Measurements from ENCODE around the gene MFAP4. TPM values are rescaled to one million over a fixed set of nuclear protein-coding genes. Genes with fewer than 3 reads are reported as not detected.

Gene MFAP4
- total RNA-seq, 1 experiment from 2014 or later, result 1.5 TPM

DNA sequence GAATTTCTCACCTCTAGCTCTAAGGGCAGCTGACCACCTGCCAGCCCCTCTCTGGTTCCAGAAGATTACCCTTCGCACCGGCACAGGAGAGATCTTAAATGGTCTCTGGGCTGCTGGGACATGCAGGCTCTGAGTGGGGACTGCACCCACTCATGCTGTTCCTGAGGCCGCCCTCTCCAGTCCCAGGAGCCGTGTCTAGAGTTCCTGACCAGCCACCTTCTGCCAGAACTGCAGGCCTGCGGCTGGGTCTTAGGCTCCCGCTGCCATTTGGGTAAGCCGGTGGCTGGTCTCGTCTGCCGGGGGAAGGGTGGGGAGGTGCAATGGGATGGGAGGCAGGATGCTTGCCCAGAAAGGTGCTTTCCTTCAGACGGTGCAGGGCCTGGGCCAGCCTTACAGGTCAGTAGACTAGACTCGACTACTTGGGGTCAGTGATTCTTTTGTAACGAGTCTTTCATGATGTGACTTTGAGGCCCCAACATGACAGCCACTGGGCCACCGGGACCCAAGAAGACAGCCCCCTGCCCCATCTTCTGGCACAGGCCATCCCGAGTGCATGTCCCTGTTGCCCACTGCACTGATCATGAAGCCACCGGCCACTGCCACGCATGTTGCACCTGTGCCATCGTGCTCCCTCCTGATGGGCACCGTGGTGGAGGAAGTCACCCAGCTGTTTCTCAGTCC lies 50.9 kb downstream of the MFAP4 start:
- H2BK12ac ChIP-seq (ENCODE audit: insufficient read length, low read depth, low read length), result no peak overlapping the region
- H3K4me1 Mint-ChIP-seq, result peaks cover 30 to 42% of the 10 kb centered on the region in 2 experiments
- peaks cover 2% of the 10 kb centered on the region; the same call in 1 of the 2 replicates for H3K27me3 Mint-ChIP-seq (ENCODE audit: low read depth)
- H3K23ac ChIP-seq (ENCODE audit: insufficient read length, low read depth, low read length), result no peak overlapping the region
- H2AFZ ChIP-seq (ENCODE audit: low read length), result no peak overlapping the region
- no peak overlapping the region for H2AK5ac ChIP-seq (ENCODE audit: insufficient read length, low read length)
- H4K8ac ChIP-seq (replicated peaks; ENCODE audit: insufficient read length, low read depth, low read length), result no peak overlapping the region
- no peak overlapping the region for H2BK5ac ChIP-seq (ENCODE audit: insufficient read length, low read length)
- no peak overlapping the region for H4K5ac ChIP-seq (ENCODE audit: insufficient read length, low read depth, low read length)
- no CpG with 5 or more reads among the region's 18 CpGs for WGBS (ENCODE audit: extremely low coverage, insufficient read length, low lambda C conversion rate)
- H3K27ac Mint-ChIP-seq, result peak overlapping the region in 2 of 3 experiments; percentile 23 to 74; a peak in 3 of 7 replicates
- no peak overlapping the region for H3T11ph ChIP-seq (ENCODE audit: low read length)
- no peaks in the 10 kb centered on the region for H3K27me3 ChIP-seq (ENCODE audit: insufficient read depth, low read length)
- no peak overlapping the region for H4K91ac ChIP-seq (ENCODE audit: insufficient read length, low read depth, low read length)
- H3K4me2 ChIP-seq (ENCODE audit: insufficient read depth, insufficient read length, low read length), result no peak overlapping the region
- H3K36me3 Mint-ChIP-seq (ENCODE audit: insufficient read depth in 1 of 3, low read depth in 3 of 3), result peaks cover 7 to 18% (median 16%) of the 10 kb centered on the region in 3 experiments; a peak in 6 of 7 replicates
- no peaks in the 10 kb centered on the region for H3K23me2 ChIP-seq (ENCODE audit: insufficient read length, low read depth, low read length, poor library complexity, severe bottlenecking)
- H3K18ac ChIP-seq (ENCODE audit: insufficient read length, low read depth, low read length), result no peak overlapping the region
- H4K20me1 ChIP-seq (ENCODE audit: control insufficient read depth, insufficient read depth, insufficient read length), result peaks cover 3% of the 10 kb centered on the region
- peak; percentile 40 for DNase-seq
- H2BK120ac ChIP-seq (ENCODE audit: low read depth, low read length, poor library complexity, severe bottlenecking), result no peak overlapping the region
- no peaks in the 10 kb centered on the region for H3K79me1 ChIP-seq (ENCODE audit: insufficient read depth, low read depth, low read length, poor library complexity, severe bottlenecking)
- no peak overlapping the region for H2BK20ac ChIP-seq (ENCODE audit: low read depth, low read length, poor library complexity, severe bottlenecking)
- TF ChIP-seq, protein P1, sequence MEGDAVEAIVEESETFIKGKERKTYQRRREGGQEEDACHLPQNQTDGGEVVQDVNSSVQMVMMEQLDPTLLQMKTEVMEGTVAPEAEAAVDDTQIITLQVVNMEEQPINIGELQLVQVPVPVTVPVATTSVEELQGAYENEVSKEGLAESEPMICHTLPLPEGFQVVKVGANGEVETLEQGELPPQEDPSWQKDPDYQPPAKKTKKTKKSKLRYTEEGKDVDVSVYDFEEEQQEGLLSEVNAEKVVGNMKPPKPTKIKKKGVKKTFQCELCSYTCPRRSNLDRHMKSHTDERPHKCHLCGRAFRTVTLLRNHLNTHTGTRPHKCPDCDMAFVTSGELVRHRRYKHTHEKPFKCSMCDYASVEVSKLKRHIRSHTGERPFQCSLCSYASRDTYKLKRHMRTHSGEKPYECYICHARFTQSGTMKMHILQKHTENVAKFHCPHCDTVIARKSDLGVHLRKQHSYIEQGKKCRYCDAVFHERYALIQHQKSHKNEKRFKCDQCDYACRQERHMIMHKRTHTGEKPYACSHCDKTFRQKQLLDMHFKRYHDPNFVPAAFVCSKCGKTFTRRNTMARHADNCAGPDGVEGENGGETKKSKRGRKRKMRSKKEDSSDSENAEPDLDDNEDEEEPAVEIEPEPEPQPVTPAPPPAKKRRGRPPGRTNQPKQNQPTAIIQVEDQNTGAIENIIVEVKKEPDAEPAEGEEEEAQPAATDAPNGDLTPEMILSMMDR (conservative IDR thresholded peaks at IDR 0.05), result no peak
- no peak overlapping the region for H3K4me3 Mint-ChIP-seq
- H3K4me1 ChIP-seq (ENCODE audit: insufficient read depth, low read length), result peaks cover 7% of the 10 kb centered on the region; the same call in 1 of the 2 replicates
- no peak overlapping the region for H3K56ac ChIP-seq (ENCODE audit: insufficient read length, low read depth, low read length)
- H3K14ac ChIP-seq (ENCODE audit: insufficient read depth, low read length), result no peak overlapping the region
- no peaks in the 10 kb centered on the region for H3K79me2 ChIP-seq (ENCODE audit: insufficient read depth, low read length)
- no peak overlapping the region for H3K27ac ChIP-seq (ENCODE audit: insufficient read length, low read depth, low read length)
- H3K9me3 Mint-ChIP-seq, result no peaks in the 10 kb centered on the region
- no peak overlapping the region for H2BK15ac ChIP-seq (ENCODE audit: low read depth, low read length)
- no peaks in the 10 kb centered on the region for H3K9me3 ChIP-seq (ENCODE audit: control insufficient read depth, low read depth, low read length)
- no peak overlapping the region for H3K4ac ChIP-seq (ENCODE audit: low read depth, low read length)
- no peak overlapping the region for H3K9ac ChIP-seq (ENCODE audit: extremely low read depth, insufficient read length, low read length)

All from H9 (cell line).